ENCODE results near the gene IRF2BPL.
A peak's percentile ranks its signal among the peaks of the same experiment; 100 is the strongest.

The IRF2BPL gene

GRCh38 chr14:77053046-77053841 is 24.7 kb upstream of the IRF2BPL start:
- DNase-seq: peak; percentile 60 to 77 (median 63)

- DNase-seq: no peak
Observed at GRCh38 chr14:77052281-77053044, 24.0 kb upstream of the IRF2BPL start.

GRCh38 chr14:77051116-77051515 is 22.6 kb upstream of the IRF2BPL start:
- no peak for DNase-seq

DNA sequence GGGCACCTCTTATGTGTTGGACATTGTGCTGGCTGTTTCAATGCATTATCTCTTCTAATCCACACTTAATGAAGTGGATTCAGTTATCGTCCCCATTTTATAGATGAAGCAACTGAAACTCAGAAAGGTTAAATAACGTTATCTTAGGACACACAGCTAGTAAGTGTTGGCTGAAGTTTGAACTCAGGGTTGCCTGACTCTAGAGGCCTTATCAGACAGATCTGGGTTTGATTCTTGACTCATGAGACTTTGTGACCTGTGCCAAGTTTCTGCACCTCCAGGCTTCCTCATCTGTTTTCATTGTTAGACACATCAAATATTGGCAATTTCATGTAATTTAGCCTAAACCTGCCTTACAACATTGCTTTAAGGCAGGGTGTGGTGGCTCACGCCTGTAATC is 18.2 kb upstream of the IRF2BPL start:
- no peak for DNase-seq

- no peak for DNase-seq
Observed at GRCh38 chr14:77045238-77046162, 17.0 kb upstream of the IRF2BPL start.

DNA sequence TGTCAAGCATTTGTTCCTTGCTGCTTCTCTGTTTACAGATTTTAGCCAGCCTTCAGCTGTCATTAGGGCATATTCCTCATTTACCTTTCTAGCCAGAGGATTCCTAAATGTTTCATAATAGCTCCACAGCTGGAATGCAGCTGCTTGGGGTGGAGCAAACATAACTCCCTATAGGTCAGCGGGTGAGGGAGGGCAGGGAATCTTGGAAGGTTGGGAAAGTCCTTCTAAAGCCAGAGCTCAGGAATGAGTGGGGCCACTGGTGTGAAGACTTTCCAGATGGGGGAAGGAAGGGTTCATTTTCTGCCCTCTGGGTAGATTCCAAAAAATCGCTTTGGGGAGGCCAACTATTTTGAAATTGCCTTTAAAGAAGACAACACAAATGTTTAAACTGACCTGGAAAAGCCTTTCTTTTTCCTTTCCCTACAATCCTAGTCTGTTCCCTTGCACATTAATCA is 16.3 kb upstream of the IRF2BPL start:
- DNase-seq: no peak

DNA sequence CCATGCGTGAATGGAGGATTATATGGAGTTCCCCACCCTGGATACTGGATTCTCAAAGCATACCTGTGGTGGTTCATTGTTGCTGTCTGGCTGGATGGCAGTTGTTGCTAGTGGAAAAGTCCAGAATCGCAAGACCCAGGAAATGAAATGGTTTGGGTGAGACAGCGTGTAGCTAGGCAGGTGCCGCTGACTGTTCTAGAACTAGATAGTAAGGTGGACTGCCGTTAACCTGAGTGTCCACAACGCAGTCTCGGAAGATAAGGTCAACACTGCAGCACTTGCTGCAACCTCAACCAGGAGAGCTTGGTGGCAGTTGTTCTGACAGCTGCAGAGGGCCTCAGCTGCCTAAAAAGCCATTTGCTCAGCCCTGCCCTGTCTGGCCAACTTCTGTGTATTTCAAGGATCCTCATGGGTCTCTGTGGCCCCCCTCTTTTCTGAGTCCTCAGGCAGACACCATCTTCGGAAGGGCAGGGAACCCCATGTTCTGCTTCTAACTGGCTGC is 15.5 kb upstream of the IRF2BPL start:
- no peak for DNase-seq

- peak in 2 of 5 donors; percentile 25 to 43 for DNase-seq
Observed at GRCh38 chr14:77043177-77043983, 14.9 kb upstream of the IRF2BPL start.

DNA sequence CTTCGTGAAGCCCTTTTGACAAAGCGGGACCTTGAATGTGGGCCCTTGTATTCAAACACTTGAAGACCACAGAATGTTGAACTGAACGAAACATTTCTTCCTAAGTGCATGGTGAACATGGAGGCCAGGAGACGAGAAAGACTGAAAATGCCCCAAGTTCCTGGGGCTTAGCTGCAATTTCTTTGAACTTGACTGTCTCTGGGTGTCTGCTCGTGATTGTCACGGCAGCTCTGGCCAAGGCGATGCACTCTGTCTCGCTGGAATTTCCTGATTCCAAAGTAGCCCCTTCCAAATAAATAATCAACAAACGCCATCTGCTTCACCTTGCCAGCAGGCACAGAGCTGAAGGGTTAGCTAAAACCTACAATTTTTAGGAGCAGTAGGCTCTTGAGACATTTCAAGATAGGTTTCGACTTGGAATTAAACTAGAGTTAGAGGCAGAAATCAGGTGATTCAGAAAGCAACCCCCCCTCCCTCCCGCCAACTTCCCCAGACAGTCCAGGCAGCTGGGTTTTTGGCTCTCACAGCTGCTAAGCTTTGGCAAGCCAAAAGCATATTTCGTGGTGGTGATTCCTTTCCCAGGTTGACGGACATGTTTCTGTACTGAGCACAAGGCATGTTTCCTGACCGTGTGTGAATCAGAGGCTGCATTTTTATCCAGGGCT is 13.5 kb upstream of the IRF2BPL start:
- no peak for DNase-seq

- peak in 3 of 5 donors; percentile 15 to 28 (median 20) for DNase-seq
Observed at GRCh38 chr14:77040741-77041653, 12.5 kb upstream of the IRF2BPL start.

GRCh38 chr14:77040059-77040740 is 11.7 kb upstream of the IRF2BPL start:
- peak; percentile 90 to 99 (median 93) for DNase-seq

DNA sequence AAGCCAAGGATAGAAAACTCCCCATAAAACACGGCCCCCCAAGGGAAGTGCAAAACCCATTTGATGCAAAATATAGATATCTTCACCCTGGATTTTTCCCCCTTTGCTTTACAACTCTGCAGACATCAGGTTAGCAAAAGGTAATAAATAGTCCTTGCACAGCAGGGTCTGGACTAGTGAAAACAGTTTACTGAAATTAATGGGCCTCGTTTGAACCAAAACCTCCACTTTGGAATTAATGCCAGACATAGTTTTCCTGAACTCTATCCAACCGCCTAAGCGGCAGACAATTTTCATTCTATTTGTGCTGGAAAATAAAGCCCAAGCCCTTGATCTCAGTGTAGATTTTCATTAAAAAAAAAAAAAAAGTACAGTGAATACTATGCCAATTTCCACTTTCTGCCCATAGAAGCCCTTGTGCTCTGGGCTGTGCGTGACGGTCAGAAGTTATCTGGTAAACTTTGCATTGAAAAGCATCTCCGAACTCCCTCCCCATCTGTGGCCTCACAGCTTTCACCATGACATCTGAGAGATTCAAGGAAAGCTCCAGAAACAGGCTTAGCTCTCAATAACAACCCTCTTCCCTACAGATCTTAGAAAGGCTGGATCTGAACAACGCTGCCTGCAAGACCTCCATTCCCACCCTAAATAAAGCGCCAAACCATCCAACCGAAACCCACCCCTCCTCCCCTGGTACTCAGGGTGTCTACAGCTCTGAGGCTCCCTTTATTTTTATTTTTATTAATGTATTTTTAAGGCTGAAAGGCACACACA is 11.0 kb upstream of the IRF2BPL start:
- no peak for DNase-seq

DNA sequence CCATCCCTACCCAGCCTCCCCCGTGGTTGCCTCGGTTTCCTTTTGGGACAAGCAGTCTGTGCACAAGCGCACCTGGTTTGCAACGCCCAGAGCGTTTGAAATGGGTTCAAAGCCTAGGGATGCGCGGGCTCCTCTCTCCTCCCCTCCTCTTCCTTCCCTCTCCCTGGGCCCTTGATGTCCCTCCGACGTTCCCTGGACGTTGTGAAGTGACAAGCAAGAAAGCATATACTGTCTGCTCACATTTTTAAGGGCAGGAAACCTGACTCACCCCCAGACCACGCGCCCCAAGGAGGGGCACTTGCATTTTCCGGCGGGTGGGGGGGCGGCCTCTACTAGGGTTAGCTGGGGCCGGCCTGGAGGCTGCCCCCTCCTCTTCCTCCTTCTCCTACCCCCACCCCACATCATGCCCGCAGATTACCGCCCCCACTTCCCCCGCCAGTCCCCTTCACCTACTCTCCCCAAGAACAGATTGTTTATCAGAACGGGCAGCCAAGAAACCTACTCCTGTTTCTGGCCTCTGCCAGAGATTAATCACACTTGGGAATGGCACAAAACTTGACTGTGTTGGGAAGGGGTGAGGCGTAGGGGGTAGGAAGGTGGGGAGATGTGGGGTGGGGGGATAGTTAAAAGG is 9.5 kb upstream of the IRF2BPL start:
- no peak for DNase-seq

DNA sequence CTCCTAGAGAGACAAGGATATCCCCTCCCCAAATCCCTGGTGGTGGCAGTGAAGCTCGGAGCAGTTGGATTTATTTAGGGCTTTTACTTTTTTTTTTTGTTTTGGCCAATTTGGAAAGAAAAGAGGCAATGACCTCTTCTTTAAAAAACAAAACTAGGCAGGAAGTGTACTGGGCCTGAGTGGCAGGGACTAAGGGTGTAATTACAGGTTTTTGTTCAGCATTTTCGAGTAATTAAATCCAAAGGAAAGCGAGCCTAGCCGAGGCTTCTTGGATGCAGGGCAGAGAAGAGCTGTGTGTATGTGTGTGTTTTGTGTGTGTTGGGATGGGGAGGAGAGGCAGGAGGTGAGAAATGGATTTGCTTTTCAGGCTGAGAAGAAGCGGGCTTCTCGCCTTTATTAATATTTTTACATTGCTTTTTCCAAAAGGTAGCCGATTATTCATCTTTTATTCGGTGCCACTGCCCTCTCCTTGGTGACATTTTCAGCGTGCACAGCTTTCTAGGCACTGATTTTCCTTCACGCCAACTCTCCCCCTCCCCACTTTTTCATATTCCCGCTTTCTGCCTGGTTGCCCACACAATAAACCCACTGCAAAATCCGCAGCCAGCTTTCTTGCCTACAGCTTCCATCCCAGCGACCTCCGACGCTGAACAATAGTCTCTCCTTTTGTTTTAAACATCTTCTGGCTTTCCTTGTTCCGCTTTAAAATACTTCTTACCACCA is 8.9 kb upstream of the IRF2BPL start:
- no peak for DNase-seq

GRCh38 chr14:77036484-77037214 is 8.1 kb upstream of the IRF2BPL start:
- no peak for DNase-seq

- DNase-seq: no peak
Observed at GRCh38 chr14:77035267-77035666, 6.8 kb upstream of the IRF2BPL start.
